GM12878 (cell line): ENCODE measurements around the gene MYB. TPM values are rescaled to one million over a fixed set of nuclear protein-coding genes. Genes with fewer than 3 reads are reported as not detected.
A peak's percentile ranks its signal among the peaks of the same experiment; 100 is the strongest.

Experiments
- ATF3 ChIP-seq: IDR thresholded peaks from 2 replicates; pipeline ENCODE4 v1.6.1; 2011; ENCODE audit warnings: low read depth, mild to moderate bottlenecking, low read length, moderate library complexity, borderline replicate concordance; ENCODE audit errors: extremely low read depth
- ATF7 ChIP-seq: fragments of 450-650 bp; IDR thresholded peaks from 2 replicates; pipeline ENCODE4 v1.6.1; 2016; ENCODE audit warnings: low read depth, mild to moderate bottlenecking
- CBX5 ChIP-seq: sonication (generic); IDR thresholded peaks from 2 replicates; pipeline ENCODE4 v1.6.1; 2016; ENCODE audit warnings: low read depth, moderate library complexity, mild to moderate bottlenecking, inconsistent platforms
- CEBPB ChIP-seq, 2 experiments: fragments of 150-350 bp in 1 of 2; IDR thresholded peaks; 2 replicates each; pipeline ENCODE4 v1.6.1; 2012 to 2014; ENCODE audit warnings: low read depth in 2 of 2, low read length in 2 of 2, borderline replicate concordance in 1 of 2, inconsistent platforms in 1 of 2
- CTCF ChIP-seq, 3 experiments: IDR thresholded peaks in 2 of 3; conservative IDR thresholded peaks in 1 of 3; 2 replicates each; pipeline ENCODE4 v1.5.1; 2011; ENCODE audit warnings: low read depth in 3 of 3, low read length in 3 of 3, mild to moderate bottlenecking in 3 of 3, control low read depth in 2 of 3, moderate library complexity in 2 of 3, inconsistent platforms in 1 of 3, mixed read lengths in 1 of 3; ENCODE audit not compliant: control insufficient read depth in 2 of 3, insufficient read depth in 1 of 3; ENCODE audit errors: extremely low read depth in 1 of 3
- EED ChIP-seq: sonication (generic); IDR thresholded peaks from 2 replicates; pipeline ENCODE4 v1.6.1; 2016; ENCODE audit warnings: antibody characterized with exemption, low read depth
- EGR1 ChIP-seq, 2 experiments: IDR thresholded peaks; 1 replicate in 1 of 2; 2 replicates in 1 of 2; pipeline ENCODE4 v1.6.1; 2011 to 2012; ENCODE audit warnings: low read depth in 2 of 2, low read length in 2 of 2, borderline replicate concordance in 1 of 2, mild to moderate bottlenecking in 1 of 2, moderate library complexity in 1 of 2
- MEF2A ChIP-seq: IDR thresholded peaks from 2 replicates; pipeline ENCODE4 v1.6.1; 2011; ENCODE audit warnings: low read depth, mild to moderate bottlenecking, low read length, moderate library complexity; ENCODE audit not compliant: insufficient read depth
- NRF1 ChIP-seq: conservative IDR thresholded peaks from 2 replicates; pipeline ENCODE4 v1.6.1; 2011; ENCODE audit warnings: mild to moderate bottlenecking, low read depth, low read length, improper control_type of control experiment
- PML ChIP-seq: IDR thresholded peaks from 2 replicates; pipeline ENCODE4 v1.6.1; 2012; ENCODE audit warnings: low read length, inconsistent platforms
- REST ChIP-seq: IDR thresholded peaks from 2 replicates; pipeline ENCODE4 v1.6.1; 2012; ENCODE audit warnings: mild to moderate bottlenecking, low read depth, low read length
- RUNX3 ChIP-seq: IDR thresholded peaks from 2 replicates; pipeline ENCODE4 v1.6.1; 2012; ENCODE audit warnings: low read length, inconsistent platforms
- SMAD5 ChIP-seq: IDR thresholded peaks from 2 replicates; pipeline ENCODE4 v1.6.1; 2016; ENCODE audit warnings: antibody characterized with exemption, low read depth
- SMARCA5 ChIP-seq: fragments of 450-650 bp; IDR thresholded peaks from 2 replicates; pipeline ENCODE4 v1.6.1; 2017; ENCODE audit warnings: mild to moderate bottlenecking
- SMC3 ChIP-seq: IDR thresholded peaks from 2 replicates; pipeline ENCODE4 v1.6.1; 2011; ENCODE audit warnings: low read length, improper control_type of control experiment, borderline replicate concordance
- SREBF1 ChIP-seq: IDR thresholded peaks from 2 replicates; pipeline ENCODE4 v1.6.1; 2012; ENCODE audit warnings: mild to moderate bottlenecking, low read length
- TCF12 ChIP-seq: IDR thresholded peaks from 2 replicates; pipeline ENCODE4 v1.6.1; 2011; ENCODE audit warnings: low read depth, mild to moderate bottlenecking, low read length
- ZNF687 ChIP-seq: fragments of 450-650 bp; IDR thresholded peaks from 2 replicates; pipeline ENCODE4 v1.6.1; 2017; ENCODE audit warnings: mild to moderate bottlenecking, moderate library complexity
- ZZZ3 ChIP-seq: IDR thresholded peaks from 2 replicates; pipeline ENCODE4 v1.6.1; 2011; ENCODE audit warnings: low read depth; ENCODE audit not compliant: control insufficient read depth, insufficient read length
- polyA plus RNA-seq, 11 experiments: library from polyadenylated mRNA; depleted of rRNA in 4 of 11; unstranded in 6 of 11; stranded (reverse) in 5 of 11; fragments of >200 nt; fragmentation: Nextera tagmentation in 4 of 11; fragmentation: Illumina TruSeq in 1 of 11; extraction: Ambion mirVana in 4 of 11; extraction: Trizol in 1 of 11; gene quantifications; 1 replicate in 1 of 11; 2 replicates in 10 of 11; pipeline versions ENCODE4 v1.2.1 to v1.2.3, GENCODE V29; 2011 to 2016; ENCODE audit warnings: inconsistent platforms in 2 of 11, missing spikeins in 2 of 11, low read depth in 1 of 11
- total RNA-seq, 4 experiments: library from RNA; depleted of rRNA in 3 of 4; stranded (reverse); fragments of >200 nt in 3 of 4; fragmentation: Illumina TruSeq in 1 of 4; extraction: Trizol in 1 of 4; gene quantifications; 2 replicates each; pipeline versions ENCODE4 v1.2.1 to v1.2.3, GENCODE V29; 2013 to 2021

MYB gene
- total and polyA plus RNA-seq, 10 of the 15 experiments (the other 5 are each of a cell fraction or from before 2014, with no cell fraction given): 7.0 to 29.8 (median 21.5) TPM

- TF ChIP-seq CTCF (IDR thresholded peaks at IDR 0.05 in 2 of 3, conservative IDR thresholded peaks at IDR 0.05 in 1 of 3; ENCODE audit: control insufficient read depth in 2 of 3, extremely low read depth in 1 of 3, insufficient read depth in 1 of 3, low read depth in 3 of 3, low read length in 3 of 3) (peak; percentile 71 to 91 (median 79); a peak in 5 of 6 replicates), MEF2A (no peak), EED (peak; percentile 10; the same call in 1 of the 2 replicates), CBX5 (peak; percentile 82; the same call in 1 of the 2 replicates), CEBPB (IDR thresholded peaks at IDR 0.05; ENCODE audit: borderline replicate concordance in 1 of 2, low read depth in 2 of 2, low read length in 2 of 2) (peak in 1 of 2 experiments; percentile 41; a peak in 1 of 4 replicates), RUNX3 (peak; percentile 68), ATF7 (peak; percentile 36; the same call in 1 of the 2 replicates), SMARCA5 (peak; percentile 87), ATF3 (no peak), TCF12 (0 out of 2 replicates have a peak, but pooled peaks have one; percentile 40), SMC3 (peak; percentile 87), ZZZ3 (no peak), NRF1 (no peak), ZNF687 (no peak), SREBF1 (no peak), REST (no peak), SMAD5 (no peak; the same call in 1 of the 2 replicates), PML (peak; percentile 52; the same call in 1 of the 2 replicates), EGR1 (IDR thresholded peaks at IDR 0.05; ENCODE audit: borderline replicate concordance in 1 of 2, low read depth in 2 of 2, low read length in 2 of 2) (no peak)
These were observed 2.7 kb downstream of the MYB start (continued) for GRCh38 chr6:135183532-135184440.
